GM18517 (cell line): ENCODE results near the gene R3HDM2.

Experiments used
- ATAC-seq: cut with Tn5 transposase; IDR thresholded peaks from one replicate; pipeline ENCODE4 v1.9.1; 2021; ENCODE audit warnings: mild to moderate bottlenecking, moderate library complexity; ENCODE audit not compliant: unreplicated experiment

R3HDM2 gene

GRCh38 chr12:57207731-57208630 lies 222.9 kb downstream of the R3HDM2 start:
- no peak for ATAC-seq

- no peak for ATAC-seq
These were observed 224.9 kb downstream of the R3HDM2 start for GRCh38 chr12:57205931-57206330.

DNA sequence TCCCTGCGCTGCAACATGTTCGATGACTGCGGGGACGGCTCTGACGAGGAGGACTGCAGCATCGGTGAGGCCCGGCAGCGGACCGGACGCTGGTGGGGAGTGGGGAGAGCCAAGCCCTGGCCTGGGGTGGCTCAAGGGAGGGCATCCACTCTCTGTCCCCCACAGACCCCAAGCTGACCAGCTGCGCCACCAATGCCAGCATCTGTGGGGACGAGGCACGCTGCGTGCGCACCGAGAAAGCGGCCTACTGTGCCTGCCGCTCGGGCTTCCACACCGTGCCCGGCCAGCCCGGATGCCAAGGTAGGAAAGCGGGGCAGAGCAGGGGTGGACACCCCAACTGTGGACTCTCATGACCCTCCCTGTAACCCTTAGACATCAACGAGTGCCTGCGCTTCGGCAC lies 225.7 kb downstream of the R3HDM2 start:
- no peak for ATAC-seq

GRCh38 chr12:57204454-57204853 lies 226.4 kb downstream of the R3HDM2 start:
- ATAC-seq: no peak

GRCh38 chr12:57203791-57204190 lies 227.1 kb downstream of the R3HDM2 start:
- ATAC-seq: no peak
